GM23248 (cell line): ENCODE data around the gene GRIK3.

Source experiments
- EZH2 ChIP-seq: fragments of 200-600 bp; sonication (generic); IDR thresholded peaks from 2 replicates; pipeline ENCODE4 v1.6.1; 2018; ENCODE audit warnings: antibody characterized with exemption, mild to moderate bottlenecking; ENCODE audit not compliant: insufficient read depth, poor library complexity, severe bottlenecking
- EZH2phosphoT487 ChIP-seq: fragments of 200-600 bp; sonication (generic); IDR thresholded peaks from 2 replicates; pipeline ENCODE4 v1.6.1; 2018; ENCODE audit warnings: antibody characterized with exemption, moderate library complexity, mild to moderate bottlenecking, low read depth; ENCODE audit not compliant: insufficient read depth

- TF ChIP-seq EZH2, result no peak
- no peak for TF ChIP-seq EZH2phosphoT487
These were observed 45.1 kb downstream of the GRIK3 start for GRCh38 chr1:36989241-36989640.
